Upper lobe of right lung (tissue), 1 donor: ENCODE measurements around the gene JADE2. TPM values are rescaled to one million over a fixed set of nuclear protein-coding genes. Genes with fewer than 3 reads are reported as not detected.
A peak's percentile ranks its signal among the peaks of the same experiment; 100 is the strongest.

ENCODE experiments used
- ATAC-seq: fragments of 200-7000 bp; cut with Tn5 transposase; one replicate; pipeline ENCODE4 v1.9.1; 2020; ENCODE audit warnings: mild to moderate bottlenecking, moderate library complexity
- DNase-seq: peaks from one replicate; pipeline ENCODE4 v3.0.0-alpha.2; 2020
- H3K27ac ChIP-seq: fragments of 200-600 bp; one replicate; pipeline ENCODE4 v1.8.0; 2022
- H3K27me3 ChIP-seq: fragments of 200-600 bp; one replicate; pipeline ENCODE4 v1.8.0; 2022; ENCODE audit warnings: mild to moderate bottlenecking
- H3K36me3 ChIP-seq: fragments of 200-600 bp; one replicate; pipeline ENCODE4 v1.8.0; 2022
- H3K4me1 ChIP-seq: fragments of 200-600 bp; one replicate; pipeline ENCODE4 v1.8.0; 2022
- H3K4me3 ChIP-seq: fragments of 200-600 bp; one replicate; pipeline ENCODE4 v1.8.0; 2022; ENCODE audit warnings: mild to moderate bottlenecking
- H3K9me3 ChIP-seq: fragments of 200-600 bp; one replicate; pipeline ENCODE4 v1.8.0; 2022
- intact Hi-C: fragments of 100-400 bp; cut with DNase I; formaldehyde crosslinking; loops from one replicate; pipeline ENCODE4 v1.11.0; 2022
- total RNA-seq: library from RNA; stranded (reverse); fragmentation: NEBNext Ultra II Directional; extraction: Animal tissue kit (Norgen Biotek cat#: 25700); gene quantifications from one replicate; pipeline ENCODE4 v1.2.1, GENCODE V29; 2021
- TF ChIP-seq, protein P1 (sequence below): fragments of 200-600 bp; IDR thresholded peaks from one replicate; pipeline ENCODE4 v1.8.0; 2022; ENCODE audit warnings: antibody characterized with exemption
- donor health status: DM: no; HTN: yes; CAD: no; lungs with severe emphysema.

The JADE2 gene
- total RNA-seq, 1 donor from 2014 or later = 86.7 TPM

DNA sequence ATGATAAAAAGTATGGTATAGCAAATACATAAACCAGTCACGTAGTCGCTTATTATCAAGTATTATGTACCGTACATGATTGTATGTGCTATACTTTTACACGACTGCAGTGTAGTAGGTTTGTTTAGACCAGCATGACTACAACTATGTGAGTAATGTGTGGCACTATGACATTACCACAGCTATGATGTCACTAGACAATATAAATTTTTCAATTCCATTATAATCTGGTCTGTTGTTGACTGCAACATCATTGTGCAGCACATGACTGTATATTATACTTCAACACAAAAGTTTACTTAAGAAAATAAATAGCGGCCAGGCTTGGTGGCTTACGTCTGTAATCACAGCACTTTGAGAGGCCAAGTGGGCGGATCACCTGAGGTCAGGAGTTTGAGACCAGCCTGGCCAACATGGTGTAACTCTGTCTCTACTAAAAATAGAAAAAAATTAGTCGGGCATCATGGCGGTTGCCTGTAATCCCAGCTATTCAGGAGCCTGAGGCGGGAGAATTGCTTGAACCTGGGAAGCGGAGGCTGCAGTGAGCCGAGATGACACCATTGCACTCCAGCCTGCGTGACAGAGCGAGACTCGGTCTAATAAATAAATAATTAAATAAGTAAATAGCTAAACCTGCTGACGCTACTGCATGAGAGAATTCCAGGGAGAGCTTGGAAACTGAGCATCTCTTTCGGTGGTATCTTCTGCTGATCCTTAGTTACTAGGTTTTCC, 24.6 kb upstream of the JADE2 start:
- H3K27me3 ChIP-seq = no peaks in the 10 kb centered on the region
- DNase-seq = no peak
- H3K4me1 ChIP-seq = peaks cover 23% of the 10 kb centered on the region
- H3K4me3 ChIP-seq = no peak overlapping the region
- no peak for ATAC-seq
- H3K27ac ChIP-seq = no peak overlapping the region
- no peaks in the 10 kb centered on the region for H3K36me3 ChIP-seq
- TF ChIP-seq, protein P1, sequence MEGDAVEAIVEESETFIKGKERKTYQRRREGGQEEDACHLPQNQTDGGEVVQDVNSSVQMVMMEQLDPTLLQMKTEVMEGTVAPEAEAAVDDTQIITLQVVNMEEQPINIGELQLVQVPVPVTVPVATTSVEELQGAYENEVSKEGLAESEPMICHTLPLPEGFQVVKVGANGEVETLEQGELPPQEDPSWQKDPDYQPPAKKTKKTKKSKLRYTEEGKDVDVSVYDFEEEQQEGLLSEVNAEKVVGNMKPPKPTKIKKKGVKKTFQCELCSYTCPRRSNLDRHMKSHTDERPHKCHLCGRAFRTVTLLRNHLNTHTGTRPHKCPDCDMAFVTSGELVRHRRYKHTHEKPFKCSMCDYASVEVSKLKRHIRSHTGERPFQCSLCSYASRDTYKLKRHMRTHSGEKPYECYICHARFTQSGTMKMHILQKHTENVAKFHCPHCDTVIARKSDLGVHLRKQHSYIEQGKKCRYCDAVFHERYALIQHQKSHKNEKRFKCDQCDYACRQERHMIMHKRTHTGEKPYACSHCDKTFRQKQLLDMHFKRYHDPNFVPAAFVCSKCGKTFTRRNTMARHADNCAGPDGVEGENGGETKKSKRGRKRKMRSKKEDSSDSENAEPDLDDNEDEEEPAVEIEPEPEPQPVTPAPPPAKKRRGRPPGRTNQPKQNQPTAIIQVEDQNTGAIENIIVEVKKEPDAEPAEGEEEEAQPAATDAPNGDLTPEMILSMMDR = no peak
- intact Hi-C loops = no loop called here
- H3K9me3 ChIP-seq = no peaks in the 10 kb centered on the region

DNA sequence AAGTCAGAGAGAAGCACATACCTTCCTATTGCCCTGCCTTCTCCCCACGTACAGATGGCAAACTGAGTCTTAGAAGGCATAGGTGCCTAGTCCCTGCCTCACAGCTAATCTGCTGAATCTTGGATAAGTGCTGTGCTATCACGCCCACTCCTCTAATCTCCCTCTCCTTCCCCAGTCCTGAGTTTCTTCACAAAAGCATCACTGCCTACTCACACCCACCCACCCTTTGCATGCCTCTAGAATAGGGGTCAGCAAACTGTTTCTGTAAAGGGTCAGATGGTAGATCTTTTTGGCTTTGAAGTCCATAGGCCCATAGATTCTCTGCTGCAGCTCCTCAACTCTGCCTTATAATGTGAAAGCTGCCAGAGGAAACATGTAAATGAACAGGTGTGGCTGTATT, 23.2 kb upstream of the JADE2 start:
- no peak overlapping the region for H3K4me3 ChIP-seq
- DNase-seq = no peak
- H3K4me1 ChIP-seq = peaks cover 32% of the 10 kb centered on the region
- ATAC-seq = no peak
- H3K36me3 ChIP-seq = no peaks in the 10 kb centered on the region
- H3K9me3 ChIP-seq = no peaks in the 10 kb centered on the region
- no peak overlapping the region for H3K27ac ChIP-seq
- no peaks in the 10 kb centered on the region for H3K27me3 ChIP-seq
- TF ChIP-seq, protein P1 = no peak
- intact Hi-C loops = no loop called here

DNA sequence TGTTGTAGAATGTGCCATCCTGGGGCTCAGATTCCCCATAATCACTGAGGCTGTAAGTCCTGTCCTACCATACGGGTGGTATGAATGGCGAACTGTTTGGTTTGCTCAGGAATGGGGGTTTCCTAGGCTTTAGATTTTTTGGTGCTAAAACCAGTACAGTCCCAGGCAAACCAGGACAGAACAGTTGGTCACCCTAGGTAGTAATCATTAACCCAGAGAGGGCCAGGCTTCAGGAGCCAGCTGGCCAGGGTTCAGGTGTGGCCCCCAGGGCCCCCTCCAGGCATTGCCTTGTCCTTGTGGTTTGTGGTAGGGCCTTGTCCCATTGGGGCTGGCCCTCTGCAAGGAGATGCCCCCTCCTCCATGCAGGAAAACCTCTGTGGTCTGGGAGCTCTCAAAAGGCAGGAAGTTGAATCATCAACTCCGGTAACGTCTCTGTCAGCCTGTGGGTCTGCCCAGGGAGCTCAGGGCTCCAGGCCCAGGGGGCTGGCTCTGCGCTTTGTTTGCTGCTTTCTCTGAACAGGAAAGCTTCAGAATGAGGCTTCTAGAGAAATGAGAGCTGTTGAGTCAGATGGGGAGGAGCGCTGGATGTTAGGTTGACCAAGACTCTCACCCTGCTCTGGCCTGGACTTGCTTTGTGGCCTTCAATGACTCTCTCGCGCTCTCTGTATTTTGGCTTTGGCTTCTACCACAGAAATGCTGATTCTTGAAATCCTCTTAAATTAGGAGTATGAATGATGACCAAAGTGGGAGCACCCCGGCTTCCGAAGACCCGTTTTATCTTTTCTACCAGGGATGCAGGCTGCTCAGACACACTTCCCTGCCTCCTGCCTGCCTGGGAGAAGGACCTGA, 22.2 kb upstream of the JADE2 start:
- Histone ChIP-seq H3K27me3 (no peaks in the 10 kb centered on the region), H3K4me1 (peaks cover 32% of the 10 kb centered on the region), H3K4me3 (no peak overlapping the region), H3K27ac (peak overlapping the region; percentile 70), H3K9me3 (no peaks in the 10 kb centered on the region), H3K36me3 (no peaks in the 10 kb centered on the region)
- intact Hi-C loops = no loop called here
- DNase-seq = peak; percentile 73
- ATAC-seq = peak; percentile 68
- TF ChIP-seq, protein P1 = no peak

DNA sequence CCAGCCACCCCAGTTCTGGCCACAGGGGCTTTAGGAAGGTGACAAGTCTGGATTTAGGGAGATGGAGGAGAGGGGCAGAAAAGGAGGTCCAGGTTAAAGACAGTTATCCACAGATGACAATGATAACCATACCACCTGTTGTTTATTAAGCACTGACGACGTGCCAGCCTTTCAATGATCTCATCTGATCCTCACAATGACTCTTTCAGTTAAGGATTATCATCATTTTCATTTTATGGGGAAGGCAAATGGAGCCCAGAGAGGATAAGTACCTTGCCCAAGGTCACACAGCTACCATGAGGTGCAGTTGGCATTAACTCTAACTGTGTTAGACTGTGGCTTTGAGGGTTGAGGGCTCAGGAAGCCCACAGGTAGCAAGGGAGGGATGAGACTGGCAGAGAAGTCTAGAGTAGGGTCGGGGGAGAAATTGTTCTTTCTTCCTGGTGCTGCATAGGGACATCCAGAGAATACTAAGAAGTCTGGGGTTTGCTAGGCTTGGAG, 21.5 kb upstream of the JADE2 start:
- TF ChIP-seq, protein P1 = no peak
- intact Hi-C loops = no loop called here
- Histone ChIP-seq H3K4me1 (peaks cover 32% of the 10 kb centered on the region), H3K27me3 (no peaks in the 10 kb centered on the region), H3K27ac (peak overlapping the region; percentile 70), H3K4me3 (no peak overlapping the region), H3K9me3 (no peaks in the 10 kb centered on the region), H3K36me3 (no peaks in the 10 kb centered on the region)
- ATAC-seq (no peak), DNase-seq (no peak)

DNA sequence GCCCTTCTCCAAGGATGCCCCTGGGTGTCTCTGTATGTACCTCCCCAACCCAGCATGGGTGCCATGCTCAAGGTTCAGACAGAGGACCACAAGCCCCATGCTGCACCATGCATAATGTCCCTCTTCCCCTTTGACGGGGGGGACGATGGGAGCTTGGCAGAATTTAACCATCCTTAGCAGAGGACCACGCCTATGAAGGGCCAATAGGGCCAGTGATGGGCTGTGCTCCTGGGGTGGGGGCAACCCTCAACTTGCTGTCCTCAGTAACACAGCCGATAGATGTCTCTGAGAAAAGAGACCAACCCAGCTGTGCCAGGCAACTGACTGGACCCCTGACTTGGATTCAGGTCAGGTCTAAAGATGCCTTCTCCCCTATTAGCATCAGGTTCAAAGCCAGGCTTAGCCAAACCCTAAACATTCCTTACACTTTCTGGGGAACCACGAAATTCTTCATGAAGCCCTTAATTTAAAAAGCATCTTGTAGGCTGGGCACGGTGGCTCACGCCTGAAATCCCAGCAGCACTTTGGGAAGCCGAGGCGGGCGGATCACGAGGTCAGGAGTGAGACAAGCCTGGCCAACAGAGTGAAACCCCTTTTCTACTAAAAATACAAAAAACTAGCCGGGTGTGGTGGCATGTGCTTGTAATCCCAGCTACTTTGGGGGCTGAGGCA, 20.7 kb upstream of the JADE2 start:
- Histone ChIP-seq H3K36me3 (no peaks in the 10 kb centered on the region), H3K27ac (peak overlapping the region; percentile 70), H3K4me3 (no peak overlapping the region), H3K4me1 (peaks cover 32% of the 10 kb centered on the region), H3K9me3 (no peaks in the 10 kb centered on the region), H3K27me3 (no peaks in the 10 kb centered on the region)
- ATAC-seq = no peak
- TF ChIP-seq, protein P1 = no peak
- no peak for DNase-seq
- intact Hi-C loops = no loop called here
